NCI-H187 treated with DMSO at 0.1 percent for 48 hours (cell line): ENCODE measurements around the gene LIPF.
"Not testable (repeated sequence)": the region's sequence is repeated elsewhere in the genome, so short reads cannot be mapped to it uniquely, and the experiment has no call there.

Experiments used
- DNase-seq: peaks from one replicate; lab custom pipeline; 2025; lab: John Stamatoyannopoulos, UW

The LIPF gene

GRCh38 chr10:88676283-88677060, 12.2 kb downstream of the LIPF start:
- no peak for DNase-seq

- DNase-seq = no peak
Observed at GRCh38 chr10:88680958-88681357, 16.7 kb downstream of the LIPF start.

GRCh38 chr10:88682491-88682890, 18.2 kb downstream of the LIPF start:
- DNase-seq = no peak

GRCh38 chr10:88687853-88688467, 23.7 kb downstream of the LIPF start:
- DNase-seq = no peak

- DNase-seq = no peak
Observed at GRCh38 chr10:88689366-88689765, 25.1 kb downstream of the LIPF start.

- no peak for DNase-seq
Observed at GRCh38 chr10:88693392-88694020, 29.3 kb downstream of the LIPF start.

DNA sequence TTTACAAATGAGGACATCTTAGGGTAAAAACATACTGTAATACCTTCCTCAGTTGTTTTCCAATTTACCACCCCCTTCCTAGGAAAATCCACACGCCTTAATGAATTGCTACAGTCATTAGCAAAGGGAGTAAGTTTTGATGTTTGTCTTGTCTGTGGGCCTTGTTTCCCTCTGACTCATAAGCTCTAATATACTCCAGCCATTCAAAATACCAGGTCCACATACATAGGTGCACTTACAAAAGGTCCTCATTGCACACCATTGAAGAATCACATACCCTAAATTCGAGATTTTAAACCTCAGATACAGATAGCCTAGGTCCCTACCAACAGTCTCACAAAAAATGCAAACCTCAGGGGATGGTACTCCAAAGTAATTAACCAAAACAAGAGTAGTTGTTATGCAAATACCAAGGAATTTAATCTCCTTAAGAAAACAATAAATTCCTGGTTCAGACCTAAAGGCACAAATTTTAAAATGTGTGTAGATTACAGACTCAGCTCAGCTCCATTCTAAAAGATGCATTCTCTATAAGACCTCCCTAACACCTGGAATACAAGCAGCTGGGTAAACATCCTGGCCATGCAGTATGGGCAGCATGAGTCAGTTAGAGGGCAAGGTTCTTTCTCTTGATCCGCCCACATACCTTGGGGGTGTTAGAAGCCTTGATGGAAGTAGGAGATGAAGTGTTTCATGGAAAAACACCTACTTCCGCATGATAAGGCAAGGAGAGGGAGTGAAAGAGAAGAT, 38.8 kb downstream of the LIPF start:
- no peak for DNase-seq

DNA sequence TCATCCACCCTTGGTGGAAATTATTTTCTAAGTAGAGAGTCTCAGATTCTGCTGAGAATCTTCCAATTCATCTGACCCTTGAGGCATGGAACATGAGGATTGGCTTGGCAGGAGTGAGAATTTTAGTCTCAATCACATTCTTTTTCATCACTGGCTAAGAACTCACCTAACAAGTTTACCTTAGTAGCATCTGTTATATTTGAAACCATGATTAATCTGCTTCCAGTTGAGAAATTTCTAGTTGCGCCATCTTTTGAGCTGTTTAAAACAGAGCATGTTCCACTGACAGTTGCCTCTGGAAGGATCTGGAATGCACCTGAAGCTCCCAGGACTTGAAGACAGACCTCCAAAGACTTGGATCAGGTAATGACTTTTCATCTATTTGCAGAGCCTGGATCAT, 41.7 kb downstream of the LIPF start, which contains the start of gene LIPK:
LIPK (plus strand) TSS at position 292 of the 400 bp plus-strand sequence. CDS start 18,295 bp downstream, outside the sequence.
- no peak for DNase-seq

DNA sequence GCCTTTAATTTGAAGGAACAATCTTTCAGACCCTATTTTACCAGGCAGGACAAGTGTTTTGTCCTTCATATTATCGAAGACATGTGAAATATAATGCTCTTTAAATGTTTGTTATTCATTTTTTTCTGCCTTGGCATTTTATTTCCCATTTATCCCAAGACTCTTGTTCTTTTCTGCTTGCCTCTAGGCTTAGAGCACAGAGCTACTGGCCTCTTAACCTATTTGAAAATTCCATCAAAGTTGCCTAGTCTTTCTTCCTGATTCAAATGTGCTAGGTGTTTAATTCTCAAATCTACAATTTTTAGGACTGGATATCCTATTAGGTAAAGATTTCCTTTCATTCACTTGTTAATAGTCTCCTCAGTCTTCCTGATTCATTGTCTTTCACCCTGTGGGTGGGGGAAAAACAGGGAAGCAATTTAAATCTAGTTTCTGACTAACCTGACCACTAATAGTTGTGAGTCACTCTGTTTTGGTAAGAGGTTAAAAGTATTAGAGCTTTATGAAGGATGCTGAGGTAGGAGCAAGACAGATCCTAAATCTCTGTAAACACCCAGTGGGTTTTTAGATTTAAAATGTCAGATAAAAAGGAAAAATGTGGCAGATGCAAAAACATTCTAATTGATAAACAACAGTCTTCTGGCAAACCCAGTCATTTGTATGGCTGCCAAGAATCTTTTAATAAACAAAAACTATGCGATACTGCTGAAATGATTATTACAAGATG, 43.4 kb downstream of the LIPF start:
- no peak for DNase-seq

GRCh38 chr10:88709361-88709760, 45.1 kb downstream of the LIPF start:
- not testable (repeated sequence) for DNase-seq

DNA sequence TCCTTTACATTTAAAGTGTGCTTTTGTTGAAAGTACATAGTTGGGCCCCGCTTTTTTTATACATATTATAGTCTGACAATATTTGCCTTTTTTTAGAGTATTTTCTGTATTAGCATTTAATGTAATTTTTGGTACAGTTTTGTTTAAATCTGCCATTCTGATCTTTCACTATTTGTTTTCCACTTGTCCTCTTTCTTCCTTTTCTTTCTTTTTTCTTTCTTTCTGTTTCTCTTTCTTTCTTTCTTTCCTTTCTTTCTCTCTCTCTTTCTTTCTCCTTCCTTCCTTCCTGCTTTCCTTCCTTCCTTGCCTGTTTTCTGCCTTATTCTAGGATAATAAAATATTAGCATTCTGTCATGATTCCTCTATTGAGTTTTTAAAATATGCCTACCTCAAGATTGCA, 51.3 kb downstream of the LIPF start:
- no peak for DNase-seq

DNA sequence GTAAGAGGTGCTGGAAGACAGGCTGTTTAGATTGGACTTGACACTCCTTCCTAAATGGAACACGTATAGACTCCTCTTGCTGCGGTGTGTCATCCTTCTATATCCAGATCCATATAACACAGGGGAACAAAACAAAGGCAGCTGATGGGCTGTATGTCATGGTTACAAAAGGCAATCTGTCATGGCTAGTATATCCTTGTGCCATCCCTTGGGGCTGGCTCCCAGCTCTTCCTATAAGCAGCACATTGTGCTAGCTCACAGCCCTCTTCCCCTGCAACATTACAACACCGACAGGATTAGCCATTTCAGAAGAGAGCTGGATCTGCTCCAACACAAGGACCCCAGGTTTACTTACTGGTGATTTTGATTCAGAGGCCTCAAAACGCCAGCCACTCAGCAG, 57.1 kb downstream of the LIPF start:
- DNase-seq = no peak

DNA sequence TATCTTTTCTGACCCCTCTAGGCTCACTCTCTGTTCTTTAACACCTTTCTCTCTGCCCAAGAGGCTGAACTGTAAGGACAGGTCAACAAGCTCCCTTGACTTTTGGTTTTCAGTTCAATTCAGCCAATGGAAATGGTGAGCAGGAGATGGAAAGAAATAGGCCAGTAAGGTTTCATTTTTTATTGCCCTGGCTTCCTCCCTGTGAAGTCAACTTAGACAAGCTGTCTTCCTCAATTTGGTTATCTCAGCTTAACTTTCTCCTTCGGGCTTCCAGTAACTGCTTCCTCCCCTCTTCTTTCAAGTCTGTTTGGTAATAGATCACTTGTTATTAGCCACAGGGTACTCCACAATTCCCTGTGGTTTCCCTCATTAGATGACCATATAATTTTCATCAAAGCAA, 61.6 kb downstream of the LIPF start:
- DNase-seq = no peak

DNA sequence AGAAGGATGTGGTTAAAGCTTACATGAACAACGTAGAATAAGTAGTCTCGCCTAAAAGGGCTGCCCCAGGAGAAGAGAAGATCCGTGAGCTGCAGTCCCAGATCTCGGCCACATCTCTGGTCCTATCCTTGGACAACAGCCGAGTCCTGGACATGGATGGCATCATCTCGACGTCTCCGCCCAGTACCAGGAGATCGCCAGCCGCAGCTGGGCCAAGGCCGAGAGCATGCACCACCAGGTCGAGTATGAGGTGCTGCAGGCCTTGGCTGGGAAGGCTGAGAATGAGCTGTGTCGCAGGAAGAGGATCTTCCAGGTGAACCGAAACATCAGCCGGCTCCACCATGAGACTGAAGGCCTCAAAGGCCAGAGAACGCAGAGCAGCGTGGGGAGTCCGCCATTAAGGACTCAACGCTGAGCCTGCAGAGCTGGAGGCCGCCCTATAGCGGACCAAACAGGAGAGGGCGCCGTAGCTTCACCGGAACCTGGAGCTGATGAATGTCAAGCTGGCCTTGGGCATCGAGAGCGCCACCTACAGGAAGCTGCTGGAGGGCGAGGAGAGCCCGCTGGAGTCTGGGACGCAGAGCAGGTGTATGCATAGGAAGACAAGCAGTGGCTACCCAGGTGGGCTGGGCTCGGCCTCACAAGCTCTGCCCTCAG, 64.0 kb downstream of the LIPF start:
- no peak for DNase-seq
